NCI-H2107 treated with DMSO at 0.1 percent for 48 hours (cell line): ENCODE results near the gene ZG16.
"Not testable (repeated sequence)": the region's sequence is repeated elsewhere in the genome, so short reads cannot be mapped to it uniquely, and the experiment has no call there.

ENCODE experiments used
- DNase-seq: peaks from one replicate; lab custom pipeline; 2025; ENCODE audit not compliant: unreplicated experiment; lab: John Stamatoyannopoulos, UW

The ZG16 gene, protein sequence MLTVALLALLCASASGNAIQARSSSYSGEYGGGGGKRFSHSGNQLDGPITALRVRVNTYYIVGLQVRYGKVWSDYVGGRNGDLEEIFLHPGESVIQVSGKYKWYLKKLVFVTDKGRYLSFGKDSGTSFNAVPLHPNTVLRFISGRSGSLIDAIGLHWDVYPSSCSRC

DNA sequence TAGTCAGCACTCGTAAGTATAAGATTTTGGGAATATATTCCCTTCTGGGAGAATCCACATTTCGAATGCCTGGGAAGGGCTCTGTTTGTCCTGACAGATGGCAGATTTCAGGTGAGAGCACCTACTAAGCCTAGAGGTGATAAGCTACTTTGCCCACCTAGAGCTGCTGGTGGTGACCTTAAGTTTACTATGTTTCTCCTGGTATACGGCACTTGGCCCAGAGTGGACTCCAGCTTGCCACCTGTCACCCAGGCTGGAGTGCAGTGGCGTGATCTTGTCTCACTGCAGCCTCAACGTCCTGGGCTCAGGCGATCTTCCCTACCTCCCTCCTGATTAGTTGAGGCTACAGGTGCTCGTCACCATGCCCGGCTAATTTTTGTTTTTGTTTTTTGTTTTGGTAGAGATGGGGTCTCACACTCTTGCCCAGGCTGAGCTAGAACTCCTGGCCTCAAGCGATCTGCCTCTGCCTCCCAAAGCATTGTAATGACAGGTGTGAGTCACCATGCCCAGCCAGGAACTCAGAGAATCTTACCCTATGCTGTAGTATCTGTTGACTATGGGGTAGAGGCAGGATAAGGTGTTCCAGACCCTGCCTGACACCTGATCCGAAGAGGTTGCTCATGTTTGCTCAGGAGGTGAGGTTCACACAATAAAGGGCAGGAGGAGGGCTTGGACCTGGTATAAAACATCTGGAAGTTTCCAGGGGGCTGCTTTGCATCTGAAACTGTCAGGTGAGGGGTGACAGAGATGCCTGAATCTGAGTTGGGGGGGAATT lies at the start of gene ZG16:
ZG16 (plus strand) TSS at position 681 of the 775 bp plus-strand sequence. CDS start 1,011 bp downstream, outside the sequence.
- no peak for DNase-seq

DNA sequence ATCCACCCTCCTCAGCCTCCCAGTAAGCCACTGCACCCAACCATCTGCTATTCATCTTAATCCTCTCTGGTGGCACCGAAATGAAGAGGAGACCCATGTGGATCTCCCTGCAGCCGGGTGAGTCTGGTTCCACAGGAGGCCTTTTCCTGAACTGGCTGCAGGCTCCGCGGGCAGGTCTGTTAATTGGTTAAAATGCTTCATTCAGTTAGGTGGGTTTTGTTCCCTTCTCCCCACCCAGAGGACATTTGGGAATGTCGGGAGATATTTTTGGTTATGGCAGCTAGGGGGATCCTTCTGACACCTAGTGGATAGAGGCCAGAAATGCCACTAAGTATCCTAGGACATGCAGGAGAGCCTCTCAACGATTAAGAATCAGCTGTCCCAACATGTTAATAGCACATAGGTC lies 48.9 kb upstream of the ZG16 start:
- DNase-seq = peak; percentile 70

DNA sequence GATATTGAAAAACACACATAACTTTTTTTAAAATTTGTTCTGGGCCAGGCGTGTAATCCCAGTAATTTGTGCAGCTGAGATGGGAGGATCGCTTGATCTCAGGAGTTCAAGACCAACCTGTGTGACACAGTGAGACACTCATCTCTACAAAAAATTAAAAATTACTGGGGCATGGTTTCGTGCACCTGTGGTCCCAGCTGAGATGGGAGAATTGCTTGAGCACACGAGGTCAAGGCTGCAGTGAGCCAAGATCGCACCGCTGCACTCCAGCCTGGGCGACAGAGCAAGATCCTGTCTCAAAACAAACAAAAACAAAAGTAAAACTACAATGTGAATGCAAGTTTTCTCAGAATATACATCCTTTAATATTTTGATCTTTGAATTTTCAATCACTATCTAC lies 47.4 kb upstream of the ZG16 start:
- no peak for DNase-seq

DNA sequence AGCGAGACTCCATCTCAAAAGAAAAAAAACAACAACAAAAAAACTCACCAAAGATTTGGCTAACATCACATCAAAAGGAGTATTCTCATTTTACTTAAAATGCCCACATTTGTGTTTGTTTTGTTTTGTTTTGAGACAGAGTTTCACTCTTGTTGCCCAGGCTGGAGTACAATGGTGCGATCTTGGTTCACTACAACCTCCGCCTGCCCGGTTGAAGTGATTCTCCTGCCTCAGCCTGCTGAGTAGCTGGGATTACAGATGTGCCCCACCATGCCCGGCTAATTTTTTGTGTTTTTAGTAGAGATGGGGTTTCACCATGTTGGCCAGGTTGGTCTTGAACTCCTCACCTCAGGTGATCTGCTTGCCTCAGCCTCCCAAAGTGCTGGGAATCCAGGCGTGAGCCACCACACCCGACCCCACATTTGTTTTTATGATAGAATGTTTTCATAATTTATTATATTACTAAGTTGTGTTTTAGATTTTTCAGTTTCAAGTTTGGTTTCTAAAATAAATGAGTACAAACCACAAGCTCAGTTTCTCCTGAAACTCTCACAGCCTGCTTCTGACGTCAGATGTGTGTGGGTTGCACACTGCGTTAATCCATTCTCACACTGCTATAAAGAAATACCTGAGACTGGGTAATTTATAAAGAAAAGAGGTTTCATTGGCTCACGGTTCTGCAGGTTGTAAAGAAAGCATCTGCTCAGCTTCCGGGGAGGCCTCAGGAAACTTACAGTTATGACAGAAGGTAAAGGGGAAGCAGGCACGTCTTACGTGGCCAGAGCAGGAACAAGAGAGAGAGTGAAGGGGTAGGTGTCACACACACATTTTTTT lies 46.1 kb upstream of the ZG16 start:
- not testable (repeated sequence) for DNase-seq

DNA sequence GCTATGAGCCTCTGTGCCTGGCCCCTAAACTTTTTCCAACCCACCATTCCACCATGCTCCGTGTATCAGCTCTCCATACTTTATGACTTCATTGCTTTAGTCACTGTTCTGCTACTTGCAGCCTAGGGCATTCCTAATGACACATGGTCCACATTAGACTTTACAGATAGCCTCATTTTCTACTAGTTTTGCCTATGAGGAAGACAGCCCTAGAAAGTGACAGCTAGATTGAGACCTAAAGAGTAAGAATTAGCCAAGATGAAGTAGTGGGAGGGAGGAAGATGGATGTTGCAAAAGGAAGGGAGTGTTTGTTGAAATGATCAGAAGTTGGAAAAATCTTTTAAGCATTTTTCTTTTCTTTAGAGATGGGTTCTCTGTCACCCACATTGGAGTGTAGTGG lies 43.3 kb upstream of the ZG16 start:
- no peak for DNase-seq

DNA sequence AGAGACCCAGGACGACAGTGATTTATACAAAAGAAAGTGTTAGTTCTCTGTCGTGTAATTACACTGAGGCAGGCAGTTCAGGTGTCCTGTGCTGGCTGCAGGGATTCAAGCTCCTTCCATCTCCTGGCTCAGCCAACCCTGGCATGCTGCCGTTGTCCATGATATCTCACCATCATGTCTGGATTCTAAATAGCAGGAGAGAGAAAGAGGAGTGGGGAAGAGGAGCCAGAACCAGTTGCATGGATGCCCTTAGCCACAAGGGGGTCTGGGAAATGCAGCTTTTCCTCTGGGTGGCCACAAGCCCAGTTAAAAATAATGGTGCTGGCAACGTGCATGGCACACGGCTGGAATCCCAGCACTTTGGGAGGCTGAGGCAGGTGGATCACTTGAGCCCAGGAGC lies 41.9 kb upstream of the ZG16 start:
- DNase-seq = no peak

DNA sequence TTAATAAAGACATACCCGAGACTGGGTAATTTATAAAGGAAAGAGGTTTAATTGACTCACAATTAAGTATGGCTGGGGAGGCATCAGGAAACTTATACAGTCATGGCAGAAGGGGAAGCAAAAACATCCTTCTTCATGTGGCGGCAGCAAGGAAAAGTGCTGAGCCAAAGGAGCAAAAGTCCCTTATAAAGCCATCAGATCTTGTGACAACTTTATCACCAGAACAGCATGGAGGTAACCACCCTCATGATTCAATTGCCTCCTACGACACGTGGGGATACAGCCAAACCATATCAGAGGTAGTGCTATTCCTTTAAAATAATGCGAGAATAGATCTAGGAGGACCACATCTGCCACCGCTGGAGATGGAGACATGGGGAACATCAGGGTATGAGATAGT lies 41.3 kb upstream of the ZG16 start:
- DNase-seq = no peak

DNA sequence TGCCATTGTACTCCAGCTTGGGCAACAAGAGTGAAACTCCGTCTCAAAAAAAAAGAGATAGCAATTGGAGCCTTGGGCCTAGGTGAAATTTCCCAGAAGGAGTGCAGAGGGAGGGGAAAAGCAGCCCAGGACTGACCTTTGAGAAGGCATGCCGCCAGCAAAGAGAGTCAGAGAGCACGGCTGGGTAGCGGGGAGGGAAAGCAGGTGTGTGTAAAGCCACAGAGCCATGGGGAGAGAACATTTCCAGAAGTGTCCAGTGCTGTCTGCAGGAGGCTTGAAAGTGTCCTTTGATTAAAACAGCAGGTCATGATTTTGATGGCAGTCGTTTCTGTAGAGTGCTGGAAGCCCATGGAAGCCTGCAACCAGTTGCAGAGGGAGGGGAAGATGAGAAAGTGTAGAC lies 40.3 kb upstream of the ZG16 start:
- no peak for DNase-seq

DNA sequence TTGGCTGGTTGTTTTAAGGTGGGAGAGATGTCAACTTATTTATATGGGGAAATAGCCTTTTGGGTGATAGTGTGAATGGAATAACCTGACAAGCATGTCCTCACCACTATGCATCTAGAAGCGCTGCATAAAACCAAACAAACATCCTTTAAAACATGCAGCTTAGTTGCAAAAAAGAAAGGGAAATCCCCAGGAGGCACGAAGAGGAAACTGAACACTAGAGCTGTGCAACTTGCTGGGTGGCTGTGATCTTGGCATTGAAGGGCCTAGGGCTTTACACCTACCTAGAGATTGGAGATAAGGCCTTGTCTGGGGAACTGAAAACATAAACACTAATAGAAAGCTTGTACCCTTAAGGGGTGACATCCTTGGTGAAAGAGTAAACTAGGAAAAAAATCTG lies 39.5 kb upstream of the ZG16 start:
- DNase-seq = no peak

DNA sequence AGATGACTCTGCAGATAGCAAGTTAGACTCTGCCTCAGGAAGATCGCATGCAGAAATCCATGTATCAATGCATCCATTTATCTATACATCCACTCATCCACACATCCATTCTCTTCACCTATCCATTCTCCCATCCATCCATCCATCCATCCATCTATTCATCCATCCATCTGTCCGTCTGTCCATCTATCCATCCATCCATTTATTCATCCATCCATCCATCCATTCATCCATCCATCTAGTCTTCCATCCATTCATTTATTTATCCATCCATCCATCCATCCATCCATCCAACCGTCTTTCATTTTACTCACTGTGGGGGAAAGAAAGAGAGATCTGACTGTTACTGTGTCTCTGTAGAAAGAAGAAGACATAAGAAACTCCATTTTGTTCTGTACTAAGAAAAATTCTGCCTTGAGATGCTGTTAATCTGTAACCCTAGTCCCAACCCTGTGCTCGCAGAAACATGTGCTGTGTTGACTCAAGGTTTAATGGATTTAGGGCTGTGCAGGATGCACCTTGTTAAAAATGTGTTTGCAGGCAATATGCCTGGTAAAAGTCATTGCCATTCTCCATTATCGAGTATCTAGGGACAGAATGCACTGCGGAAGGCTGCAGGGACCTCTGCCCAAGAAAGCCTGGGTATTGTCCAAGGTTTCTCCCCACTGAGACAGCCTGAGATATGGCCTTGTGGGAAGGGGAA lies 38.0 kb upstream of the ZG16 start:
- DNase-seq = not testable (repeated sequence)

DNA sequence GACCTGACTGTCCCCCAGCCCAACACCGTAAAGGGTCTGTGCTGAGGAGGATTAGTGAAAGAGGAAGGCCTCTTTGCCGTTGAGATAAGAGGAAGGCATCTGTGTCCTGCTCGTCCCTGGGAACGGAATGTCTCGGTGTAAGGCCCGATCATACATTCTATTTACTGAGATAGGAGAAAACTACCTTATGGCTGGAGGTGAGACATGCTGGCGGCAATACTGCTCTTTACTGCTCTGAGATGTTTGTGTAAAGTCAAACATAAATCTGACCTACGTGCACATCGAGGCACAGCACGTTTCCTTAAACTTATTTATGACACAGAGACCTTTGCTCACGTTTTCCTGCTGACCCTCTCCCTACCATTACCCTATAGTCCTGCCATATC lies 37.4 kb upstream of the ZG16 start:
- not testable (repeated sequence) for DNase-seq

DNA sequence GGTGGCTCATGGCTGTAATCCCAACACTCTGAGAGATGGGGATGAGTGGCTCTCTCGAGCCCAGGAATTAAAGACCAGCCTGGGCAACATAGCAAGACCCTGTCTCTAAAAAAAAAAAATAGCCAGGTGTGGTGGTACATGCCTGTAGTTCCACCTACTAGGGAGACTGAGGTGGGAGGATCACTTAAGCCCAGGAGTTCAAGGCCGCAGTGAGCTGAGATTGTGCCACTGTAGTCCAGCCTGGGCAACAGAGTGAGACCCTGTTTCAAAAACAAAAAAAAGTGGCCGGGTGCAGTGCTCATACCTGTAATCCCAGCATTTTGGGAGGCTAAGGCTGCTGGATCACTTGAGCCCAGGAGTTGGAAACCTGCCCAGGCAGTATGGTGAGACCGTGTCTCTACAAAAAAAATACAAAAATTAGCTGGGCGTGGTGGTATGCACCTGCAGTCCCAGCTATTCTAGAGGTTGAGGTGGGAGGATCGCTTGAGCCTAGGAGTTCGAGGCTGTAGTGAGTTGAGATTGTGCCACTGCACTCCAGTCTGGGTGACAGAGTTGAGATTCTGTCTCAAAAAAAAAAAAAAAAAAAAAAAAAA lies 35.3 kb upstream of the ZG16 start:
- no peak for DNase-seq

DNA sequence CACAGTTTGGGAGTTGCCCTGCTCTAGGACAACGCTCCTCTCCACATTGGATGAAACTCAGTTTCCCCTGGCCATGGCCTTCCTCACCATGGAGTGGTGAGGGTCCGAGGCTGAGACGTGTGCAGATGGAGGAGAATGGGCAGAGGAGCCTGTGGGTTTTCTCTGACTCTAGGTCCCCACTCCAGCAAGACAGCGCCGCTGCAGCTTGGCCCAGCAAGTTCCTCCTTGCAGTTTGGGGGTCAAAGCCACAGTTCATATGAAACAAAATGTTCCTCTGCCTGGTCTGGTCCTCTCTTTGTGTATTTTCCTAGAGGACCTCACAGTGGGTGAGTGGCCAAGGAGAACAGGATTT lies 34.6 kb upstream of the ZG16 start:
- DNase-seq = no peak

DNA sequence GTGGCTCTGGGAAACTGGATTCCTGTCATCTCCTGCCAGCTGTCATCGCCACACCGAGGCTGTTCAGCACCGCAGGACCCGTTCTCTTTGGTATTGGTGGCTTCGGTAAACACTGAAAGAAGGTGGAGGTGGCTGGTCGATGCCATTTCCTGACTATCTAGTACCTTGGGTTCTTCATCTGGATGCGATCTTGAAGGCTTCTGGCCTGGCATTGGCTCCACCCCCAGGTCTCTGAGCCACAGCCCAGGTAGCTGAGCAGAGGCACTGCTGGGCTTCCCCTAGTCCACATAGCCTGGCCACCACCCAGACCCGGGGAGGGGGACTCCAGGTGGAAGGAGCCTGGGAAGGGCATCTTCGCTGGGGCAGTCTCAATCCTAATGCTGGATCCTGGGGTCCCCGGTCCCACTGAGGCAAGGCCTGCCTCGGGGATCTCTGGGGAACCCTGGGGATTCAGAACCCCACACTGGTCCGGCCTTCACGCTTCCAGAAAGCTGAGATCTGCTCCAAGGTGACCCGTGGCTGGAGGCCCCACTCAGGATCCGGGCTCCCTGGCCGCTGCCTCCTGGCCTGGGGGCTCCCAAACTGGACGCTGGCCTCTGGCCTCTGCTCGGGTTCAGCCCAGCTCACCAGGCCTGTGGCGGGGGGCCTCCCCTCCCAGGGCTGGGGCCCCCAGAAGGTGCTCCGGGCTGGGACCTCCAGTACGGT lies 34.1 kb upstream of the ZG16 start:
- no peak for DNase-seq

DNA sequence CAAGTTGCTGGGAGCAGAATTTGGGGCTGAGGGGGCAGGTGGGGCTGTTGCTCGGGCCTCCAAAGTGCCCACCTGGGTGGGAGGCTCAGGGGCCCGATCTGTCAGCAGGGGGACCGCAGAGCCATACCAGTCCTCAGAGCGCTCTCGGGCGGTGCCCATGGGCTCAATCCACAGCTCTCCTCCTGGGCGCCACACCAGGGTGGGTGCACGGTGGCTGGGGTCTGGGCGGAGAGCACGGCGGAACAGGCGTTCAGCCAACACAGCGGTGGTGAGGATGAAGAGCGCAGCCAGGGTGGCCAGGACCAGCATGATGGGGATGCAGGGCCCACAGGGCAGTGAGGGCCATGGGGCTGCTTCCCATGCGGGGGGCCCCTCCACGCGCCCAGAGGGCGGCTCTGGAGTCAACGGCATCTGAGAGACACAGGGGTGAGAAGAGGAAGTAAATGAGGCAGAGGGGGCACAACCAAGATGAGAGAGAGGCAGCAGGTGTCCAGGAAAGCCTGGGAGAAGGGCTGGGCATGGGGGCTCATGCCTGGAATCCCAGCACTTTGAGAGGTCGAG lies 33.4 kb upstream of the ZG16 start:
- DNase-seq = no peak

DNA sequence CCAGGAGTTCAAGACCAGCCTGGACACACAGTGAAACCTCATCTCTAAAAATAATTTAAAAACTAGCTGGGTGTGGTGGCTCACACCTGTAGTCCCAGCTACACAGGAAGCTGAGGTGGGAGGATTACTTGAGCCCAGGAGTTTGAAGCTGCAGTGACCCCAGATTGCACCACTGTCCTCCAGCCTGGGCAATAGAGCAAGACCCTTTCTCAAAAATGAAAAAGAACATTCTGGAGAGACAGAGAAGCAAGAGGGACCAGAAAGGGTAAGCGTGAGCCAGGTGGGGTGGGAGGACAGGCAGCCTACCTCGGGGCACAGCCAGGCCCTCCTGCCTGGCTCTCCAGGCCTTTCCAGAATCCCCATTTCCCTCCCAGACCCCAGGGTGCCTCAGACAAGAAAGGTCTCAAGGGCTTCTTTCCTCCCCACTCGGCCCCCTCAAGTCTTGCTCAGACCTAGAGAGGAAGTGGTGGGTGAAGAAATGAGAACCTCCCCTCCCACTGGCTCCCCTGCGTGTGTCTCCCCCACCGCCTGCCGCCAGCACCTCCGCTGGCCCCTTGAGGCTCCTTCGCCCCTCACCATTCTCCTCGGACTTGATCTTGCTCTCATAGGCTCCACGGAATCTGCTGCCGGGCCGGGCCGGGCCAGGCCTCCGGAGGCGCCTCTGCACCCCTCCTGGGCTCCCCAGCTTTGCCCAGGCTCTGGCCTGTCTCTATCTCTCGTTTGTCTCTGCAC lies 32.8 kb upstream of the ZG16 start:
- no peak for DNase-seq

DNA sequence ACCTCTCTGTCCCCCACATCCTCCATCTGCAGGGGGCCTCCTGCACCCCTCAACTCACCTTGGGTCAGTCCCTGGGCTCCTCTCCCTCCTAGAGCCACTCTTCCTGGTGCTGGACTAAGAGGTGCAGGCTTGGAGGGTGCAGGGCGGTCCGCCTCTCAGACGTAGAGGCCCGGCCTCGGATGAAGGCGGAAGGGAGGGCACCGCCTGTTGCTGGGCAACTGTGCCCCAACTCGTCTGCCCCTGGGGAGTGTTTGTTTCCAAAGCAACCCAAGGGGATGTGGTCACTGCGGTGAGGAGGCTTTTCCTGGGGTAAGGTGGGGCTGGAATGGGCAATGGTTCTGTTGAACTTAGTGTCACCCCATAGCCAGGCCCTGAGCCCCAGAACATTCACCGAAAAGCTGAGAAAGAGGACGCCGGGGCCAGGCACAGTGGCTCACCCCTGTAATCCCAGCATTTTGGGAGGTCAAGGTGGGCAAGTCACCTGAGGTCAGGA lies 32.2 kb upstream of the ZG16 start, which contains the start of gene C16orf54:
C16orf54 (minus strand) TSS at position 138 of the 493 bp plus-strand sequence. CDS start 1,039 bp downstream, outside the sequence.
- DNase-seq = no peak

DNA sequence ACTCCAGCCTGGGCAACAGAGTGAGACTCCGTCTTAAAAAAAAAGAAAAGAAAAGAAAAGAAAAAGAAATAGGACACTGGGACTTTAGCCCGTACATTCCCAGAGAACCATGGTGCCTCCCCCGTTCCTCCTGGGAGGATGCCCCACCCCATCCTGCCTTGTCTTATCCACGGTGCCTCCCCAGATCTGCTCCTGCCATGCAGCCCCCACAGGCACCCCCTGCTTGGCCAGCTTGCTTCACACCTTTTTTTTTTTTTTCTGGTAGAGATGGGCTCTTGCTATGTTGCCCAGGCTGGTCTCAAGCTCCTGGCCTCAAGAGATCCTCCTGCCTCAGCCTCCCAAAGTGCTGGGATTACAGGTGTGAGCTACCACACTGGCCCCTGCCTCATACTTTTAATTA lies 31.5 kb upstream of the ZG16 start:
- not testable (repeated sequence) for DNase-seq
